ENCODE data around the gene IGSF3. TPM values are rescaled to one million over a fixed set of nuclear protein-coding genes. Genes with fewer than 3 reads are reported as not detected.

IGSF3 gene
- total RNA-seq, 1 experiment from 2014 or later: 3.5 TPM

- no peaks in the 10 kb centered on the region for H3K27me3 Mint-ChIP-seq (ENCODE audit: insufficient read depth, unreplicated experiment)
- intact Hi-C loops (cut with micrococcal nuclease): no loop called here
- TF ChIP-seq CTCF (IDR thresholded peaks at IDR 0.05; ENCODE audit: unreplicated experiment): no peak
- H3K4me3 Mint-ChIP-seq (ENCODE audit: unreplicated experiment): no peak overlapping the region
- no peak for DNase-seq (ENCODE audit: unreplicated experiment)
- peaks cover 28% of the 10 kb centered on the region for H3K4me1 Mint-ChIP-seq (ENCODE audit: insufficient read depth, unreplicated experiment)
- no peak overlapping the region for H3K27ac Mint-ChIP-seq (ENCODE audit: low read depth, unreplicated experiment)
- BruUV-seq (replicated peaks): no TSS peak
- ChIA-PET POLR2A (interaction anchor here (1.2 kb wide), 1 partner anchor 22 kb away, joined by 3 read pairs; no protein-coding TSS in a partner anchor), CTCF (interaction anchor here (0.8 to 1.2 kb wide), 2 partner anchors 35 to 41 kb away, joined by 3 to 4 read pairs; no protein-coding TSS in a partner anchor)
- H3K36me3 Mint-ChIP-seq (ENCODE audit: insufficient read depth, unreplicated experiment): peaks cover 30% of the 10 kb centered on the region
- no peaks in the 10 kb centered on the region for H3K9me3 Mint-ChIP-seq (ENCODE audit: unreplicated experiment)
Measured at GRCh38 chr1:116534014-116534739, 133.4 kb downstream of the IGSF3 start.

- intact Hi-C loops (cut with micrococcal nuclease): no loop called here
- ChIA-PET CTCF (interaction anchor here (0.8 kb wide), 1 partner anchor 41 kb away, joined by 3 read pairs; no protein-coding TSS in a partner anchor), POLR2A (no interaction called here)
- peaks cover 21% of the 10 kb centered on the region for H3K4me1 Mint-ChIP-seq (ENCODE audit: insufficient read depth, unreplicated experiment)
- no peak overlapping the region for H3K27ac Mint-ChIP-seq (ENCODE audit: low read depth, unreplicated experiment)
- peaks cover 30% of the 10 kb centered on the region for H3K36me3 Mint-ChIP-seq (ENCODE audit: insufficient read depth, unreplicated experiment)
- no peak for TF ChIP-seq CTCF (IDR thresholded peaks at IDR 0.05; ENCODE audit: unreplicated experiment)
- H3K27me3 Mint-ChIP-seq (ENCODE audit: insufficient read depth, unreplicated experiment): no peaks in the 10 kb centered on the region
- no peak overlapping the region for H3K4me3 Mint-ChIP-seq (ENCODE audit: unreplicated experiment)
- H3K9me3 Mint-ChIP-seq (ENCODE audit: unreplicated experiment): no peaks in the 10 kb centered on the region
- no TSS peak for BruUV-seq (replicated peaks)
- DNase-seq (ENCODE audit: unreplicated experiment): no peak
Measured at GRCh38 chr1:116533429-116533820, 134.1 kb downstream of the IGSF3 start.

- BruUV-seq (replicated peaks): no TSS peak
- Mint-ChIP-seq H3K4me3 (ENCODE audit: unreplicated experiment) (no peak overlapping the region), H3K36me3 (ENCODE audit: insufficient read depth, unreplicated experiment) (peaks cover 30% of the 10 kb centered on the region), H3K4me1 (ENCODE audit: insufficient read depth, unreplicated experiment) (peaks cover 16% of the 10 kb centered on the region), H3K27me3 (ENCODE audit: insufficient read depth, unreplicated experiment) (no peaks in the 10 kb centered on the region), H3K9me3 (ENCODE audit: unreplicated experiment) (no peaks in the 10 kb centered on the region), H3K27ac (ENCODE audit: low read depth, unreplicated experiment) (no peak overlapping the region)
- CTCF ChIA-PET: no interaction called here
- intact Hi-C loops (cut with micrococcal nuclease): no loop called here
- no peak for TF ChIP-seq CTCF (IDR thresholded peaks at IDR 0.05; ENCODE audit: unreplicated experiment)
- DNase-seq (ENCODE audit: unreplicated experiment): no peak
- POLR2A ChIA-PET: no interaction called here
Measured at GRCh38 chr1:116532671-116533428, 134.7 kb downstream of the IGSF3 start.

- intact Hi-C loops (cut with micrococcal nuclease): no loop called here
- Mint-ChIP-seq H3K36me3 (ENCODE audit: insufficient read depth, unreplicated experiment) (peaks cover 30% of the 10 kb centered on the region), H3K4me3 (ENCODE audit: unreplicated experiment) (no peak overlapping the region), H3K9me3 (ENCODE audit: unreplicated experiment) (no peaks in the 10 kb centered on the region), H3K27me3 (ENCODE audit: insufficient read depth, unreplicated experiment) (no peaks in the 10 kb centered on the region), H3K4me1 (ENCODE audit: insufficient read depth, unreplicated experiment) (peaks cover 11% of the 10 kb centered on the region), H3K27ac (ENCODE audit: low read depth, unreplicated experiment) (no peak overlapping the region)
- BruUV-seq (replicated peaks): no TSS peak
- ChIA-PET POLR2A (no interaction called here), CTCF (no interaction called here)
- no peak for DNase-seq (ENCODE audit: unreplicated experiment)
- no peak for TF ChIP-seq CTCF (IDR thresholded peaks at IDR 0.05; ENCODE audit: unreplicated experiment)
Measured at GRCh38 chr1:116531917-116532316, 135.6 kb downstream of the IGSF3 start.

All from MCF 10A (cell line).